SU-DHL-6 (cell line): ENCODE results near the gene KANK3.
"Not testable (repeated sequence)": the region's sequence is repeated elsewhere in the genome, so short reads cannot be mapped to it uniquely, and the experiment has no call there.

ENCODE experiments used
- H2AFZ ChIP-seq: fragments of 200-600 bp; sonication (generic); 2 replicates; pipeline ENCODE4 v1.6.1; 2014; ENCODE audit warnings: low read depth, mild to moderate bottlenecking, moderate library complexity, mixed read lengths, antibody characterized with exemption, low read length; ENCODE audit not compliant: severe bottlenecking
- H3F3A ChIP-seq: fragments of 200-600 bp; shearing (Covaris generic); 2 replicates; pipeline ENCODE4 v1.6.0; 2016; ENCODE audit warnings: antibody characterized with exemption, mild to moderate bottlenecking; ENCODE audit not compliant: insufficient read depth
- H3K27ac ChIP-seq: fragments of 200-600 bp; sonication (generic); 2 replicates; pipeline ENCODE4 v1.5.1; 2016; ENCODE audit warnings: low read depth, mild to moderate bottlenecking, low read length, moderate library complexity, mixed read lengths
- H3K27me3 ChIP-seq: fragments of 200-600 bp; sonication (generic), shearing (Covaris generic); 2 replicates; pipeline ENCODE4 v1.6.0; 2014; ENCODE audit warnings: mild to moderate bottlenecking, low read length
- H3K36me3 ChIP-seq: fragments of 200-600 bp; sonication (generic); 2 replicates; pipeline ENCODE4 v1.6.1; 2014; ENCODE audit warnings: mild to moderate bottlenecking, low read length, mixed read lengths
- H3K4me2 ChIP-seq: fragments of 300-600, 200-600 bp; shearing (Covaris generic), sonication (generic); 2 replicates; pipeline ENCODE4 v1.6.0; 2014; ENCODE audit warnings: low read length, low read depth, mild to moderate bottlenecking; ENCODE audit not compliant: poor library complexity, severe bottlenecking
- H3K4me3 ChIP-seq: fragments of 200-600 bp; sonication (generic); 2 replicates; pipeline ENCODE4 v1.5.1; 2014; ENCODE audit warnings: antibody characterized with exemption, low read length, mild to moderate bottlenecking, mixed read lengths; ENCODE audit not compliant: insufficient read depth, poor library complexity, severe bottlenecking
- H3K79me2 ChIP-seq: fragments of 200-600 bp; sonication (generic); 2 replicates; pipeline ENCODE4 v1.6.1; 2014; ENCODE audit warnings: mild to moderate bottlenecking, low read length, moderate library complexity; ENCODE audit not compliant: insufficient read depth
- H3K9ac ChIP-seq: fragments of 200-600 bp; sonication (generic); 2 replicates; pipeline ENCODE4 v1.7.0; 2014; ENCODE audit warnings: mild to moderate bottlenecking, low read length
- H3K9me2 ChIP-seq: fragments of 200-600 bp; sonication (generic); replicated peaks from 2 replicates; pipeline ENCODE4 v1.6.1; 2014; ENCODE audit warnings: low read length; ENCODE audit not compliant: insufficient read depth
- H3K9me3 ChIP-seq: fragments of 200-600 bp; sonication (generic); 2 replicates; pipeline ENCODE4 v1.6.1; 2014; ENCODE audit warnings: low read length, mixed read lengths; ENCODE audit not compliant: insufficient read depth
- H4K20me1 ChIP-seq: fragments of 200-600 bp; sonication (generic); 2 replicates; pipeline ENCODE4 v1.6.1; 2014; ENCODE audit warnings: low read depth, mild to moderate bottlenecking, antibody characterized with exemption, low read length, moderate library complexity, mixed read lengths
- CTCF ChIP-seq: fragments of 200-600 bp; sonication (generic); IDR thresholded peaks from one replicate; pipeline ENCODE4 v1.5.1; 2017; ENCODE audit warnings: antibody characterized with exemption, mild to moderate bottlenecking, low read length, moderate library complexity; ENCODE audit not compliant: insufficient read depth, poor library complexity, severe bottlenecking
- EZH2phosphoT487 ChIP-seq: fragments of 200-600 bp; sonication (generic), shearing (Covaris generic); conservative IDR thresholded peaks from 2 replicates; pipeline ENCODE4 v1.6.1; 2018; ENCODE audit warnings: mild to moderate bottlenecking, antibody characterized with exemption, low read length, moderate library complexity, mixed read lengths

KANK3 gene

DNA sequence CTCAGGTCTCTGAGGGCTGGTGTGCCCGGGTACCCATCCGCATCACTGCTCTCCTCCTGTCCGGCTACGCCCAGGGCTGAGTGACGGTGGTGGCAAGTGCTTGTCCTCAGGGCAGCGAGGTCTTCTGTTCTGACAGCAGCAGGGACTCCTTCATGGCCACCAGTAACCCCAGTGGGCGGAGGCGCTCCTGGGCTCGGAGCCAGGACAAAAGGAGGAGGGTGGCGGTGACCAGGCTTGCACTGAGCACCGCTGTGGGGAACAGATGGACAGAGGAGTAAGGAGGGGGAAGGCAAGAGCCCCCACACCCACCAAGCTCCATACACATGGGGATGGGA, 40.7 kb downstream of the KANK3 start:
- H3K9me3 ChIP-seq = no peaks in the 10 kb centered on the region
- no peak overlapping the region for H3K4me2 ChIP-seq
- H3K27me3 ChIP-seq = no peaks in the 10 kb centered on the region
- H3K27ac ChIP-seq = no peak overlapping the region
- H3K9ac ChIP-seq = no peak overlapping the region
- no peaks in the 10 kb centered on the region for H3K36me3 ChIP-seq
- no peaks in the 10 kb centered on the region for H4K20me1 ChIP-seq
- no peak overlapping the region for H3K4me3 ChIP-seq
- H3K79me2 ChIP-seq = peaks cover 21% of the 10 kb centered on the region
- H3F3A ChIP-seq = no peaks in the 10 kb centered on the region
- H3K9me2 ChIP-seq = no peaks in the 10 kb centered on the region
- TF ChIP-seq EZH2phosphoT487 = no peak
- TF ChIP-seq CTCF = no peak
- no peak overlapping the region for H2AFZ ChIP-seq

DNA sequence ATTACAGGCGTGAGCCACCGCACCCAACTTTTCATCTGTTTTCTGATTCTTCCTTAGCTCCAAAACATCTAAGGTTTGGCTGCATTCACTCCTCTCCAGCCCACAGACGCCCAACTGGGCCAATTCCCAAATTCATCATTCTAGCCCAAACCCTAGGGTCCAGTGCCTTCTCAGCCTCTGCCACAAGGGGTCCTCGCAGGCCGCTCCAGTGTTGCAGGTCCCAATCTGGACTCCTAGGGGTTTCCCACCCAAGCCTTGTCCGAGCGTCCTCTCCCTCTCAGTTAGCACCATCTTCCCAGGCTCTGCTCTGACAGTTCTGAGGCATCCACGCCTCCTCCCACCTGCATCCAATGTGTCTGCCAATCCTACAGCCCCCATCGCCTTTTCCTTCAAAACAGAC, 51.7 kb downstream of the KANK3 start:
- H3K79me2 ChIP-seq, H3K4me3 ChIP-seq, H3K27ac ChIP-seq, H4K20me1 ChIP-seq, H3F3A ChIP-seq, H3K36me3 ChIP-seq, H2AFZ ChIP-seq, H3K9ac ChIP-seq, H3K27me3 ChIP-seq, H3K9me3 ChIP-seq, H3K9me2 ChIP-seq, H3K4me2 ChIP-seq: not testable (repeated sequence)

DNA sequence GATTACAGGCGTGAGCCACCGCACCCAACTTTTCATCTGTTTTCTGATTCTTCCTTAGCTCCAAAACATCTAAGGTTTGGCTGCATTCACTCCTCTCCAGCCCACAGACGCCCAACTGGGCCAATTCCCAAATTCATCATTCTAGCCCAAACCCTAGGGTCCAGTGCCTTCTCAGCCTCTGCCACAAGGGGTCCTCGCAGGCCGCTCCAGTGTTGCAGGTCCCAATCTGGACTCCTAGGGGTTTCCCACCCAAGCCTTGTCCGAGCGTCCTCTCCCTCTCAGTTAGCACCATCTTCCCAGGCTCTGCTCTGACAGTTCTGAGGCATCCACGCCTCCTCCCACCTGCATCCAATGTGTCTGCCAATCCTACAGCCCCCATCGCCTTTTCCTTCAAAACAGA, 66.6 kb downstream of the KANK3 start:
- not testable (repeated sequence) for H3K79me2 ChIP-seq, H3K9me2 ChIP-seq, H3K9me3 ChIP-seq

More for the DNA sequence above, 66.6 kb downstream of the KANK3 start:
- H3F3A ChIP-seq, H2AFZ ChIP-seq, H4K20me1 ChIP-seq, H3K27me3 ChIP-seq, H3K4me3 ChIP-seq, H3K27ac ChIP-seq, H3K9ac ChIP-seq, H3K4me2 ChIP-seq, H3K36me3 ChIP-seq: not testable (repeated sequence)
